KG1 (cell line): ENCODE data around the gene ME1.
"Not testable (repeated sequence)": the region's sequence is repeated elsewhere in the genome, so short reads cannot be mapped to it uniquely, and the experiment has no call there.

Experiments used
- DNase-seq: peaks from one replicate; lab custom pipeline; 2025; lab: John Stamatoyannopoulos, UW

The ME1 gene

GRCh38 chr6:83431545-83432155, 799 bp upstream of the ME1 start:
- no peak for DNase-seq

- no peak for DNase-seq
Measured at GRCh38 chr6:83429857-83430610, 817 bp downstream of the ME1 start.

- DNase-seq: no peak
Measured at GRCh38 chr6:83429269-83429668, 1.6 kb downstream of the ME1 start.

- DNase-seq: no peak
Measured at GRCh38 chr6:83424392-83425018, 6.3 kb downstream of the ME1 start.

GRCh38 chr6:83417880-83418663, 12.8 kb downstream of the ME1 start:
- no peak for DNase-seq

- no peak for DNase-seq
Measured at GRCh38 chr6:83413068-83413467, 17.8 kb downstream of the ME1 start.

- DNase-seq: no peak
Measured at GRCh38 chr6:83411731-83412130, 19.1 kb downstream of the ME1 start.

- no peak for DNase-seq
Measured at GRCh38 chr6:83403191-83403590, 27.7 kb downstream of the ME1 start.

GRCh38 chr6:83389606-83390005, 41.2 kb downstream of the ME1 start:
- DNase-seq: no peak

- DNase-seq: no peak
Measured at GRCh38 chr6:83385473-83385872, 45.4 kb downstream of the ME1 start.

GRCh38 chr6:83384751-83385150, 46.1 kb downstream of the ME1 start:
- no peak for DNase-seq

GRCh38 chr6:83381949-83382348, 48.9 kb downstream of the ME1 start:
- no peak for DNase-seq

- no peak for DNase-seq
Measured at GRCh38 chr6:83378621-83379388, 52.0 kb downstream of the ME1 start.

- DNase-seq: no peak
Measured at GRCh38 chr6:83371423-83371822, 59.4 kb downstream of the ME1 start.

GRCh38 chr6:83370567-83370966, 60.3 kb downstream of the ME1 start:
- DNase-seq: no peak

GRCh38 chr6:83369692-83370091, 61.2 kb downstream of the ME1 start:
- DNase-seq: no peak

GRCh38 chr6:83368577-83368976, 62.3 kb downstream of the ME1 start:
- DNase-seq: no peak

- no peak for DNase-seq
Measured at GRCh38 chr6:83367104-83367503, 63.7 kb downstream of the ME1 start.

GRCh38 chr6:83365931-83366330, 64.9 kb downstream of the ME1 start:
- DNase-seq: no peak

- DNase-seq: not testable (repeated sequence)
Measured at GRCh38 chr6:83362349-83362748, 68.5 kb downstream of the ME1 start.

- no peak for DNase-seq
Measured at GRCh38 chr6:83359638-83360037, 71.2 kb downstream of the ME1 start.

GRCh38 chr6:83354747-83355146, 76.1 kb downstream of the ME1 start:
- no peak for DNase-seq
